HCT116 (cell line): ENCODE results near the gene ZMYM2. TPM values are rescaled to one million over a fixed set of nuclear protein-coding genes. Genes with fewer than 3 reads are reported as not detected.

Source experiments
- ATAC-seq: fragments of 200-7000 bp; cut with Tn5 transposase; 2 replicates; pipeline ENCODE4 v1.9.1; 2020; ENCODE audit warnings: mild to moderate bottlenecking, moderate library complexity
- BruUV-seq: library from RNA; stranded (reverse); fragments of 400-500 nt; replicated peaks from 2 replicates; lab custom pipeline; 2021; lab: Mats Ljungman, UMichigan
- CTCF ChIA-PET: fragments of 300-600 bp; sonication (Branson Sonifier 250); formaldehyde crosslinking; loops from one replicate; lab custom pipeline; 2021; ENCODE audit warnings: antibody characterized with exemption; lab: Charles Lee
- POLR2A ChIA-PET: fragments of 300-600, 350-600 bp; sonication (Branson Sonifier 250); formaldehyde crosslinking; loops from one replicate; lab custom pipeline; 2021; ENCODE audit warnings: antibody characterized with exemption; lab: Charles Lee
- RAD21 ChIA-PET, 2 experiments: fragments of 300-600 bp; sonication (Branson Sonifier 250); formaldehyde crosslinking; loops; one replicate each; lab custom pipeline; 2023; ENCODE audit warnings: low total read pairs in 2 of 2; ENCODE audit not compliant: uncharacterized antibody in 2 of 2, unreplicated experiment in 2 of 2, low non-redundant PET in 1 of 2; lab: Charles Lee
- DNase-seq: peaks from one replicate; pipeline ENCODE4 v3.0.0-alpha.2; 2010; ENCODE audit warnings: low read depth, low spot score
- H2AFZ ChIP-seq: fragments of 200-600 bp; shearing (Covaris generic), sonication (generic); 2 replicates; pipeline ENCODE4 v1.6.1; 2017; ENCODE audit warnings: low read depth, mixed run types, mixed read lengths, antibody characterized with exemption, low read length; ENCODE audit not compliant: poor library complexity, severe bottlenecking
- H3K27ac ChIP-seq: 2 replicates; pipeline ENCODE4 v1.5.1; 2012; ENCODE audit warnings: low read depth, low read length
- H3K27me3 ChIP-seq: fragments of 200-600 bp; sonication (generic); 2 replicates; pipeline ENCODE4 v1.6.1; 2016; ENCODE audit warnings: mixed run types, low read length, mixed read lengths; ENCODE audit not compliant: insufficient read depth
- H3K36me3 ChIP-seq, 2 experiments: fragments of 200-500 bp in 1 of 2; fragments of 200-600 bp in 1 of 2; sonication (Bioruptor generic) in 1 of 2; sonication (generic) in 1 of 2; 2 replicates each; pipeline versions ENCODE4 v1.5.1 to v1.6.1; 2014 to 2016; ENCODE audit warnings: low read length in 2 of 2, inconsistent platforms in 1 of 2, mixed read lengths in 1 of 2, mixed run types in 1 of 2; ENCODE audit not compliant: insufficient read depth in 2 of 2, control insufficient read depth in 1 of 2
- H3K4me1 ChIP-seq, 2 experiments: fragments of 200-600 bp in 1 of 2; sonication (generic) in 1 of 2; 2 replicates each; pipeline versions ENCODE4 v1.5.1 to v1.6.1; 2012 to 2017; ENCODE audit warnings: low read length in 2 of 2, inconsistent platforms in 1 of 2, mild to moderate bottlenecking in 1 of 2, mixed read lengths in 1 of 2, mixed run types in 1 of 2, moderate library complexity in 1 of 2; ENCODE audit not compliant: insufficient read depth in 2 of 2, control insufficient read depth in 1 of 2
- H3K4me2 ChIP-seq: fragments of 200-600 bp; sonication (generic); 2 replicates; pipeline ENCODE4 v1.6.1; 2017; ENCODE audit warnings: mixed run types, low read length, mixed read lengths
- H3K4me3 ChIP-seq, 2 experiments: fragments of 200-600 bp in 1 of 2; sonication (generic) in 1 of 2; replicated peaks in 1 of 2; 2 replicates each; pipeline ENCODE4 v1.5.1; 2011 to 2016; ENCODE audit warnings: low read length in 2 of 2, control low read depth in 1 of 2, low read depth in 1 of 2, mild to moderate bottlenecking in 1 of 2, mixed read lengths in 1 of 2, mixed run types in 1 of 2
- H3K79me2 ChIP-seq: fragments of 200-600 bp; sonication (generic); 2 replicates; pipeline ENCODE4 v1.6.1; 2017; ENCODE audit warnings: mild to moderate bottlenecking, mixed run types, low read length, moderate library complexity, mixed read lengths; ENCODE audit not compliant: insufficient read depth
- H3K9ac ChIP-seq: fragments of 200-600 bp; sonication (generic); 2 replicates; pipeline ENCODE4 v1.6.1; 2016; ENCODE audit warnings: low read length, mixed read lengths
- H3K9me2 ChIP-seq: fragments of 200-600 bp; sonication (generic), shearing (Covaris generic); 2 replicates; pipeline ENCODE4 v1.6.1; 2017; ENCODE audit warnings: mixed run types, mild to moderate bottlenecking, moderate library complexity; ENCODE audit not compliant: insufficient read depth
- H3K9me3 ChIP-seq, 2 experiments: fragments of 200-500 bp in 1 of 2; fragments of 200-600 bp in 1 of 2; sonication (Bioruptor generic) in 1 of 2; sonication (generic) in 1 of 2; 2 replicates each; pipeline ENCODE4 v1.6.1; 2014 to 2017; ENCODE audit warnings: low read length in 2 of 2, mixed read lengths in 2 of 2, inconsistent platforms in 1 of 2, low read depth in 1 of 2, mild to moderate bottlenecking in 1 of 2, mixed run types in 1 of 2, moderate library complexity in 1 of 2; ENCODE audit not compliant: control insufficient read depth in 1 of 2, insufficient read depth in 1 of 2
- H4K20me1 ChIP-seq: fragments of 200-600 bp; sonication (generic), shearing (Covaris generic); 2 replicates; pipeline ENCODE4 v1.6.1; 2017; ENCODE audit warnings: mixed run types, mild to moderate bottlenecking, moderate library complexity; ENCODE audit not compliant: insufficient read depth
- CEBPB ChIP-seq: IDR thresholded peaks from 2 replicates; pipeline ENCODE4 v1.6.1; 2012; ENCODE audit warnings: low read depth
- CTCF ChIP-seq, 3 experiments: fragments of 200-600 bp in 1 of 3; sonication (generic) in 1 of 3; IDR thresholded peaks in 2 of 3; conservative IDR thresholded peaks in 1 of 3; 2 replicates each; pipeline ENCODE4 v1.5.1; 2012 to 2017; ENCODE audit warnings: low read depth in 2 of 3, low read length in 2 of 3, antibody characterized with exemption in 1 of 3, borderline replicate concordance in 1 of 3, control low read depth in 1 of 3, mild to moderate bottlenecking in 1 of 3, mixed read lengths in 1 of 3, mixed run types in 1 of 3, moderate library complexity in 1 of 3; ENCODE audit not compliant: insufficient read depth in 1 of 3
- ELF1 ChIP-seq: IDR thresholded peaks from 2 replicates; pipeline ENCODE4 v1.6.1; 2012; ENCODE audit warnings: low read depth, borderline replicate concordance
- EZH2 ChIP-seq: fragments of 200-600 bp; sonication (generic); IDR thresholded peaks from 2 replicates; pipeline ENCODE4 v1.6.1; 2017; ENCODE audit warnings: antibody characterized with exemption, mixed run types
- JUND ChIP-seq: IDR thresholded peaks from 2 replicates; pipeline ENCODE4 v1.6.1; 2012
- POLR2A ChIP-seq: IDR thresholded peaks from 2 replicates; pipeline ENCODE4 v1.7.0; 2011; ENCODE audit warnings: borderline replicate concordance; ENCODE audit not compliant: insufficient read depth, insufficient read length; ENCODE audit errors: extremely low read depth
- TCF7L2 ChIP-seq: IDR thresholded peaks from 2 replicates; pipeline ENCODE4 v1.7.0; 2011; ENCODE audit warnings: borderline replicate concordance, inconsistent platforms; ENCODE audit not compliant: insufficient read depth, insufficient read length; ENCODE audit errors: extremely low read depth
- YY1 ChIP-seq: IDR thresholded peaks from 2 replicates; pipeline ENCODE4 v1.6.1; 2011; ENCODE audit warnings: low read length, low read depth, moderate library complexity, mild to moderate bottlenecking; ENCODE audit not compliant: insufficient replicate concordance; ENCODE audit errors: extremely low read depth
- ZBTB33 ChIP-seq: IDR thresholded peaks from 2 replicates; pipeline ENCODE4 v1.6.1; 2011; ENCODE audit warnings: mild to moderate bottlenecking, low read length, moderate library complexity; ENCODE audit not compliant: insufficient replicate concordance; ENCODE audit errors: extremely low read depth
- intact Hi-C: fragments of 100-400 bp; cut with micrococcal nuclease; formaldehyde crosslinking; loops from 2 replicates; pipeline ENCODE4 v1.10.0; 2022
- total RNA-seq: library from RNA; stranded (reverse); gene quantifications from one replicate; pipeline ENCODE4 v1.2.1, GENCODE V29; 2021; ENCODE audit not compliant: unreplicated experiment

Gene ZMYM2
- total RNA-seq, 1 experiment from 2014 or later: 53.0 TPM

GRCh38 chr13:20001366-20002190 is 43.1 kb downstream of the ZMYM2 start:
- Histone ChIP-seq H3K9ac (no peak overlapping the region), H3K9me3 (no peaks in the 10 kb centered on the region; a peak in 1 of 4 replicates), H3K79me2 (peaks cover 63% of the 10 kb centered on the region), H3K27ac (no peak overlapping the region), H3K4me3 (no peak overlapping the region), H4K20me1 (no peaks in the 10 kb centered on the region; the same call in none of the 2 replicates), H3K27me3 (no peaks in the 10 kb centered on the region), H3K36me3 (peaks cover 13 to 26% of the 10 kb centered on the region in 2 experiments), H3K4me1 (no peaks in the 10 kb centered on the region), H3K9me2 (no peaks in the 10 kb centered on the region), H3K4me2 (no peak overlapping the region), H2AFZ (no peak overlapping the region)
- TF ChIP-seq TCF7L2: no peak
- no peak for TF ChIP-seq ELF1
- TF ChIP-seq CTCF (IDR thresholded peaks at IDR 0.05 in 2 of 3, conservative IDR thresholded peaks at IDR 0.05 in 1 of 3; ENCODE audit: borderline replicate concordance in 1 of 3, insufficient read depth in 1 of 3, low read depth in 2 of 3, low read length in 2 of 3): no peak
- TF ChIP-seq JUND: no peak
- no peak for TF ChIP-seq POLR2A
- no peak for TF ChIP-seq ZBTB33
- no peak for TF ChIP-seq EZH2
- TF ChIP-seq CEBPB: no peak
- no peak for TF ChIP-seq YY1
- BruUV-seq: no TSS peak
- DNase-seq (no peak), ATAC-seq (no peak)
- intact Hi-C loops: no loop called here
- ChIA-PET CTCF (interaction anchor here (1.2 to 1.6 kb wide), 3 partner anchors 15 to 18 kb away, joined by 3 read pairs; no protein-coding TSS in a partner anchor), POLR2A (no interaction called here), RAD21 (no interaction called here)
